ENCODE data around the gene KRTAP10-12. TPM values are rescaled to one million over a fixed set of nuclear protein-coding genes. Genes with fewer than 3 reads are reported as not detected.
A peak's percentile ranks its signal among the peaks of the same experiment; 100 is the strongest.

KRTAP10-12 gene
- total RNA-seq, 6 donors from 2014 or later = not detected

DNA sequence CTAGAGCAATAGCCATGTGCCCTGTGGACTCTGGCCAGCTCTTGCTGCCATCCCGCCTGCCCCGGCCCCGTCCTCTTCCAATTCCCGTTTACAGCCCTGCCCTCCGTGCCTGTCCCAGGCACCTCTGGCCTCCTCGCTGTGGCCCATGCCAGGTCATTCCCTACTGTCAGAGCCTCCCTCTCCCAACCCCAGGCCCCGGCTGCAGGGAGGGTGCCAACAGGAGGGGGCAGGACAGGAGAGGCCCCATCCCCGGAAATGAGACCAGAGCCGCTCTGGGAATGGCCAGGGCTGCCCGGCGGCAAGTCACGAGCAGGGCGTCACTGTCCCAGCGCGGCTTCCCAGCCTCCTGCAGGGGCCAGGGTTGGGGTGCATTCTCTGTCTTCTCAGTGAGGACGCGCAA lies 37.9 kb downstream of the KRTAP10-12 start:
- peaks cover 10 to 34% (median 12%) of the 10 kb centered on the region in 4 donors for H3K9me3 ChIP-seq
- no peak overlapping the region for H3K4me3 ChIP-seq
- peak in 1 of 2 donors; percentile 63 for DNase-seq
- H3K27ac ChIP-seq = no peak overlapping the region
- no peaks in the 10 kb centered on the region for H3K36me3 ChIP-seq
- TF ChIP-seq POLR2AphosphoS5 (IDR thresholded peaks at IDR 0.05) = no peak
- TF ChIP-seq EP300 (IDR thresholded peaks at IDR 0.05) = no peak
- no peak for TF ChIP-seq POLR2A (IDR thresholded peaks at IDR 0.05)
- TF ChIP-seq, protein P1, sequence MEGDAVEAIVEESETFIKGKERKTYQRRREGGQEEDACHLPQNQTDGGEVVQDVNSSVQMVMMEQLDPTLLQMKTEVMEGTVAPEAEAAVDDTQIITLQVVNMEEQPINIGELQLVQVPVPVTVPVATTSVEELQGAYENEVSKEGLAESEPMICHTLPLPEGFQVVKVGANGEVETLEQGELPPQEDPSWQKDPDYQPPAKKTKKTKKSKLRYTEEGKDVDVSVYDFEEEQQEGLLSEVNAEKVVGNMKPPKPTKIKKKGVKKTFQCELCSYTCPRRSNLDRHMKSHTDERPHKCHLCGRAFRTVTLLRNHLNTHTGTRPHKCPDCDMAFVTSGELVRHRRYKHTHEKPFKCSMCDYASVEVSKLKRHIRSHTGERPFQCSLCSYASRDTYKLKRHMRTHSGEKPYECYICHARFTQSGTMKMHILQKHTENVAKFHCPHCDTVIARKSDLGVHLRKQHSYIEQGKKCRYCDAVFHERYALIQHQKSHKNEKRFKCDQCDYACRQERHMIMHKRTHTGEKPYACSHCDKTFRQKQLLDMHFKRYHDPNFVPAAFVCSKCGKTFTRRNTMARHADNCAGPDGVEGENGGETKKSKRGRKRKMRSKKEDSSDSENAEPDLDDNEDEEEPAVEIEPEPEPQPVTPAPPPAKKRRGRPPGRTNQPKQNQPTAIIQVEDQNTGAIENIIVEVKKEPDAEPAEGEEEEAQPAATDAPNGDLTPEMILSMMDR (IDR thresholded peaks at IDR 0.05) = no peak
- H3K27me3 ChIP-seq = no peaks in the 10 kb centered on the region
- ATAC-seq (ENCODE audit: low FRiP score in 2 of 2) = no peak
- 90 to 93% methylated on average over 13 to 17 of the region's 17 CpGs for WGBS, 2 donors
- no peaks in the 10 kb centered on the region for H3K4me1 ChIP-seq

DNA sequence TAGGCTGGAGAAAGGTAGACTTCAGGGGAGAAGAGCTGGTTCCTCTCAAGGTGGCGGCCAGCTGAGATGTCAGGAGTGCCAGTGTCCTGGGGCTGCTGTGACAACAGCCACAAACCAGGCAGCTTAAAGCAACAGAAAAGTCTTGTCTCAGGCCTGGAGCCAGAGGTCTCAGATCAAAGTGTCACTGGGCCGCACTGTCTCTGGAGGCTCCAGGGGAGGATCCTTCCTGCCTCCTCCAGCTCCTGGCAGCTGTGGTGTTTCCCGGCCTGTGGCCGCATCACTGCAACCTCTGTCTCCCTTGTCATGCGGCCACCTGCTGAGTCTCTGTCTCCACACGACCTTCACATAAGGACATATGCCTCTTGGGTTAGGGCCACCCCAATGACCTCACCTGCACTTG lies 38.8 kb downstream of the KRTAP10-12 start:
- DNase-seq (no peak), ATAC-seq (ENCODE audit: low FRiP score in 2 of 2) (no peak)
- Histone ChIP-seq H3K36me3 (no peaks in the 10 kb centered on the region), H3K27ac (no peak overlapping the region), H3K4me3 (no peak overlapping the region), H3K4me1 (no peaks in the 10 kb centered on the region), H3K9me3 (peaks cover 10 to 34% (median 12%) of the 10 kb centered on the region in 4 donors), H3K27me3 (no peaks in the 10 kb centered on the region)
- WGBS, 2 donors = 80 to 91% methylated on average over 5 to 6 of the region's 6 CpGs
- TF ChIP-seq POLR2A (IDR thresholded peaks at IDR 0.05) = no peak
- TF ChIP-seq POLR2AphosphoS5 (IDR thresholded peaks at IDR 0.05) = no peak
- TF ChIP-seq, protein P1 (IDR thresholded peaks at IDR 0.05) = no peak
- TF ChIP-seq EP300 (IDR thresholded peaks at IDR 0.05) = no peak

DNA sequence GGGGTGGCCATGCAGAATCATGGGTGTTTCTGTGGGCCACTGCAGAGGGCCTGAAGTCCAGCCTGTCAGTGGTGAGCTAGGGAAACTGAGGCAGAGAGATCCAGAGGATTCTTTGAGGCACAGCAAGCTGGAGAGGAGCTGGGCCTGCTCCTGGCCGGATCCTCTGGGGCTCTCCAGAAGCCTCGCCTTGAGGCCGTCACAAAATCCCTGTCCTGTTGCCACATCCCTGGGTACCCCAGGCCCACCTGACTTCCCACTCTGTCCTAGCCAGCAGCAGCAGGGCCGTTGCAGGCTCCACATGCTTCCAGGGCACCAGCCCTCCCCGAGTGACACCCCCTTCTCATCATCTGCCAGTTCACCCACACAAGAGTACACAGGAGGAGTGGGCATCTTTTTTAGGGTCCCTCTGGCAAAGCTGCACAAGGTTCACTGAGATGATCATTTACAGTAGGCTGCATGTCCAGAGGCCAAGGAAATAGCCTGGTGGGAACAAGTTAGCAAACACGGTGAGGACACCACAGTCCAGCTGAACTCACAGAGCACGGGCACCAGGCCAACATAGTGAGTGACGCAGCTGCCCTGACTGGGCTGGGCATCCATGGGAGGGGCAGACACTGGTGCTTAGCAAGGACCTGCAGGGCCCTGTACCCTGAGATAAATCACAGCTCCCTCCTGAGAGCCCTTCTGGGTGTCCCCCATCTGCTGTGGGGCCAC lies 39.5 kb downstream of the KRTAP10-12 start:
- Histone ChIP-seq H3K9me3 (peaks cover 10 to 34% (median 12%) of the 10 kb centered on the region in 4 donors), H3K4me1 (no peaks in the 10 kb centered on the region), H3K27me3 (no peaks in the 10 kb centered on the region), H3K27ac (no peak overlapping the region), H3K36me3 (no peaks in the 10 kb centered on the region), H3K4me3 (no peak overlapping the region)
- DNase-seq (no peak), ATAC-seq (ENCODE audit: low FRiP score in 2 of 2) (no peak)
- TF ChIP-seq POLR2A (IDR thresholded peaks at IDR 0.05) (no peak), EP300 (IDR thresholded peaks at IDR 0.05) (no peak), POLR2AphosphoS5 (IDR thresholded peaks at IDR 0.05) (no peak)
- WGBS, 2 donors = 79 to 100% methylated on average over 1 to 8 of the region's 8 CpGs

DNA sequence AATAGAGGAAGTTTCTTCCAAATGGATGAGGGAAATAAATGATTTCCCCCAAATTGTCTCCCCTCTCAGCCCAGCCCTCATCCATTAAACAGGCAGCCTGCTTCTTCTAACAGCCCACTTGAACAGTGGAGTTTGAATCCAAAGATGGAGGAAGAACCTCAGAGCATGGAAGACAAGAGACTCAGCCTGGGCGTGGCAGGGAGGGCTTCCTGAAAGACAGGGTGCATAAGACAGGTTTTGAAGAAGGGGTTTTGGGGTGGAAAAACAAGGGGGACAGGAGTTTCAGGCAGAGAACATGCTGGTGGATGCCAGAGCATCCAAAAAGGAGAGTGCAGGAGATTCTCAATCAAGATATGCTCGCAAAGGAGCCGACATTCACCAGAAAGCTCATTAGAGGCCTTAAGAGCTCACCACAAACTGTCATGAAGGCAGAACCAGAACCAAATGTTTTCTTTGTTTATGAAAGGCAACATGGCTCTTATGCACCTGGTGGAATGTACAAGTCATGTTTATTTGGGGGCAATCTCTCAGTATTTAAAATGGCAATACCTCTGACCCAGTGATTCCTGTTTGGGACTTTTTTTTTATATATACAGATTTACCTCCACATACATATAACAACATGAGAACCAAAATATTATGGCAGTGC lies 40.9 kb downstream of the KRTAP10-12 start:
- no peak for DNase-seq
- 74 to 78% methylated on average over 3 of the region's 3 CpGs for WGBS, 2 donors
- H3K4me1 ChIP-seq = no peaks in the 10 kb centered on the region
- H3K36me3 ChIP-seq = no peaks in the 10 kb centered on the region
- no peak overlapping the region for H3K27ac ChIP-seq
- ATAC-seq (ENCODE audit: low FRiP score in 2 of 2) = no peak
- peaks cover 10 to 34% (median 12%) of the 10 kb centered on the region in 4 donors for H3K9me3 ChIP-seq
- no peaks in the 10 kb centered on the region for H3K27me3 ChIP-seq
- no peak overlapping the region for H3K4me3 ChIP-seq
- TF ChIP-seq EP300 (IDR thresholded peaks at IDR 0.05) = no peak
- TF ChIP-seq, protein P1 (IDR thresholded peaks at IDR 0.05) = no peak
- TF ChIP-seq POLR2AphosphoS5 (IDR thresholded peaks at IDR 0.05) = no peak
- no peak for TF ChIP-seq POLR2A (IDR thresholded peaks at IDR 0.05)

DNA sequence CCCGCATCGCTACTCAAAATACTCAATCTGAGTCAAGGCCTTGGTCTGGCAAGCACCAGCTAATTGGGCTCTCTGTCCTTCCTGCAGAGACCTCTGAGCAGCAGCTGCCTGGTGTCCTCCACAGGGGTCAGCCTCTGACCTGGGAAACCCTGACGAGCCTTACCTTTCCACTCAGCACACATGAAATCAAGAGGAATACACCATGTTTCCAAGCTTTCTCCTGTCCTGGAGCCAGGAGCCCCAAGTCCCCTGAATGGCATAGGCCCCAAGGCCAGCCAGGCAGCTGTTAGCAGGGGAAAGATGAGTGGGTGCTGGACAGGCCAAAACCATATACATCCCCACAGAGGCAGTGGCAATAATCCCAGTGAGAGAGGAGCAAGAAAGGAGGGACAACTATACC lies 41.6 kb downstream of the KRTAP10-12 start:
- H3K4me1 ChIP-seq = no peaks in the 10 kb centered on the region
- H3K27me3 ChIP-seq = no peaks in the 10 kb centered on the region
- peaks cover 10 to 34% (median 12%) of the 10 kb centered on the region in 4 donors for H3K9me3 ChIP-seq
- 96 to 100% methylated on average over 3 of the region's 3 CpGs for WGBS, 2 donors
- ATAC-seq (ENCODE audit: low FRiP score in 2 of 2) (no peak), DNase-seq (no peak)
- no peak for TF ChIP-seq POLR2AphosphoS5 (IDR thresholded peaks at IDR 0.05)
- TF ChIP-seq EP300 (IDR thresholded peaks at IDR 0.05) = no peak
- no peak for TF ChIP-seq POLR2A (IDR thresholded peaks at IDR 0.05)
- TF ChIP-seq, protein P1 (IDR thresholded peaks at IDR 0.05) = no peak
- H3K4me3 ChIP-seq = no peak overlapping the region
- H3K27ac ChIP-seq = no peak overlapping the region
- no peaks in the 10 kb centered on the region for H3K36me3 ChIP-seq

All from upper lobe of left lung (tissue), 6 donors.